ENCODE data around the gene NDUFA13. TPM values are rescaled to one million over a fixed set of nuclear protein-coding genes. Genes with fewer than 3 reads are reported as not detected.

Gene NDUFA13
- polyA plus RNA-seq, 1 experiment = 388 TPM

DNA sequence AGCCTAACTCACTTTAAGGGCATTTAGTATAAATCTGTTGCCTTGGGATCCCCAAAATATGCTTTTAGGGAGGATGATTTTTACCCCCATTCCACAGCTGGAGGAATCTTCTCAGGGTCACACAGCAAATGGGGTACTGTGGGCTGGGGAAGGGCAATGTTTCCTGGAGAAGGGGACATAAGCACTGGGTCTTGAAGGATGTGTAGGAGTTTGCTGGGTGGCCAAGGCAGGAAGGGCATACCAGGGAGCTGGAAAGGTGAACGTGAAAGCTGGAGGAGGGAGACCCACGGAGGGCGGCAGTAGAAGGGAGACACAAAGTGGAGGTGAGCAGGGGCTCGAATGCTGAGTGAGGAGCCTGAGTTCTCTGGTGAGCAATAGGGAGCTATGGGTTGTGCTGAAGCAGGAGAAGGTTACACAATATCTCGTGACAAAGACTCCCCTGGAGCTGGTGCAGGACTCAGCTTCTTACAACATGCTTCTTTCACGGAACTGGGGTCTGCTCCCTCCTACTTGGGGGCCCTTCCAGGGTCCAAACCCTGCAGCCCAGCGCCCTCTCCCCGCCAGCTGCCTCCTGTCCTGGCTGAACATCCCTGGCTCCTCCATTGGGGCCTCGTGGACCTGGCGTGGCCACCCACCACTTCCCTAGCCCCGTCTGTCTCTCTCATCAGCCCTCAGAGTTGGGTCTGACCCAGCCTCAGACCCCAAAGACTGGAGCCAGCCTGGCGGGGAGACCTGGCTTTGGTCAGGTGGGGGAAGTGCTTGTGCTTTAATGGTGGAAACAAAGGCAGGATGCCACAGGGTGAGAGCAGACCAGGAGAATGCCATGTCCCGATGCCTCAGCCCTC, 33.1 kb downstream of the NDUFA13 start:
- POLR2A ChIA-PET = interaction anchor here (1.2 kb wide), 1 partner anchor 17 kb away, joined by 3 read pairs; no protein-coding TSS in a partner anchor
- no peak overlapping the region for H3K27ac ChIP-seq (ENCODE audit: low read depth, low read length)
- no peak for TF ChIP-seq CTCF (IDR thresholded peaks at IDR 0.05; ENCODE audit: low read depth, low read length)
- no peak overlapping the region for H3K4me3 ChIP-seq (ENCODE audit: low read depth, low read length)
- H3K27me3 ChIP-seq (ENCODE audit: control insufficient read depth, insufficient read depth, low read length) = peaks cover 11% of the 10 kb centered on the region
- CTCF ChIA-PET = interaction anchor here (7.7 kb wide), 1 partner anchor 17 kb away, joined by 58 read pairs; no protein-coding TSS in a partner anchor
- H3K9me3 ChIP-seq (ENCODE audit: control insufficient read depth, insufficient read depth, low read length) = peaks cover 27% of the 10 kb centered on the region; the same call in 1 of the 2 replicates
- no peak for DNase-seq (ENCODE audit: low read depth, low spot score)

- no peak for TF ChIP-seq CTCF (IDR thresholded peaks at IDR 0.05; ENCODE audit: low read depth, low read length)
- ChIA-PET CTCF (interaction anchor here (7.7 kb wide), 1 partner anchor 18 kb away, joined by 58 read pairs; no protein-coding TSS in a partner anchor), POLR2A (interaction anchor here (0.6 kb wide), 1 partner anchor 16 kb away, joined by 8 read pairs; no protein-coding TSS in a partner anchor)
- Histone ChIP-seq H3K27ac (ENCODE audit: low read depth, low read length) (no peak overlapping the region), H3K27me3 (ENCODE audit: control insufficient read depth, insufficient read depth, low read length) (peaks cover 11% of the 10 kb centered on the region), H3K9me3 (ENCODE audit: control insufficient read depth, insufficient read depth, low read length) (peaks cover 19% of the 10 kb centered on the region; the same call in 1 of the 2 replicates), H3K4me3 (ENCODE audit: low read depth, low read length) (no peak overlapping the region)
- DNase-seq (ENCODE audit: low read depth, low spot score) = no peak
These were observed 33.9 kb downstream of the NDUFA13 start for GRCh38 chr19:19549804-19550464.

DNA sequence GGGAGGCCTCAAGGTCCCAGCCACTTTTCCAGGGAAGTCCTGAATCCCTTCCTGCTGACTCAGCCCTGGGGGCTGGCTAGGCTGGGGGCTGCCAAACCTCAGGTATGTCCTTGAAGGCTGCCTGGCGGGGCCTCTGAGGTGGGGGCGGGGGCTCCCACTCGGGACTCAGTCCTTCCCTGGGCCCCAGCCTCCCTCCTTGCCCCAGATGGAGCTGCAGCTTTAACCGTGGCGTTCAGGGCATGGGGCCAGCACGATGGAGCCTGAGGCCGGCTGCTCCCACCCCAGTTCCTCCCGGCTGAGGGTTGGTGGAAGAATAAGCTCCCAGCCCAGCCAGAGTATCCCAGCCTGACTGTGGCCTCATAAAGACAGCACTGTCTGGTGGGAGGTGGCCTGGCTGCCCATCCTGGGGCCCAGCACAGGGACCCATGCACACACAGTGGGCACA, 34.5 kb downstream of the NDUFA13 start:
- Histone ChIP-seq H3K27ac (ENCODE audit: low read depth, low read length) (no peak overlapping the region), H3K9me3 (ENCODE audit: control insufficient read depth, insufficient read depth, low read length) (peaks cover 13% of the 10 kb centered on the region; the same call in 1 of the 2 replicates), H3K4me3 (ENCODE audit: low read depth, low read length) (no peak overlapping the region), H3K27me3 (ENCODE audit: control insufficient read depth, insufficient read depth, low read length) (peaks cover 11% of the 10 kb centered on the region)
- POLR2A ChIA-PET = interaction anchor here (0.6 kb wide), 1 partner anchor 16 kb away, joined by 8 read pairs; no protein-coding TSS in a partner anchor
- no peak for TF ChIP-seq CTCF (IDR thresholded peaks at IDR 0.05; ENCODE audit: low read depth, low read length)
- no peak for DNase-seq (ENCODE audit: low read depth, low spot score)
- CTCF ChIA-PET = interaction anchor here (1.0 to 7.7 kb wide), 2 partner anchors 19 to 65 kb away, joined by 9 to 58 read pairs; no protein-coding TSS in a partner anchor

DNA sequence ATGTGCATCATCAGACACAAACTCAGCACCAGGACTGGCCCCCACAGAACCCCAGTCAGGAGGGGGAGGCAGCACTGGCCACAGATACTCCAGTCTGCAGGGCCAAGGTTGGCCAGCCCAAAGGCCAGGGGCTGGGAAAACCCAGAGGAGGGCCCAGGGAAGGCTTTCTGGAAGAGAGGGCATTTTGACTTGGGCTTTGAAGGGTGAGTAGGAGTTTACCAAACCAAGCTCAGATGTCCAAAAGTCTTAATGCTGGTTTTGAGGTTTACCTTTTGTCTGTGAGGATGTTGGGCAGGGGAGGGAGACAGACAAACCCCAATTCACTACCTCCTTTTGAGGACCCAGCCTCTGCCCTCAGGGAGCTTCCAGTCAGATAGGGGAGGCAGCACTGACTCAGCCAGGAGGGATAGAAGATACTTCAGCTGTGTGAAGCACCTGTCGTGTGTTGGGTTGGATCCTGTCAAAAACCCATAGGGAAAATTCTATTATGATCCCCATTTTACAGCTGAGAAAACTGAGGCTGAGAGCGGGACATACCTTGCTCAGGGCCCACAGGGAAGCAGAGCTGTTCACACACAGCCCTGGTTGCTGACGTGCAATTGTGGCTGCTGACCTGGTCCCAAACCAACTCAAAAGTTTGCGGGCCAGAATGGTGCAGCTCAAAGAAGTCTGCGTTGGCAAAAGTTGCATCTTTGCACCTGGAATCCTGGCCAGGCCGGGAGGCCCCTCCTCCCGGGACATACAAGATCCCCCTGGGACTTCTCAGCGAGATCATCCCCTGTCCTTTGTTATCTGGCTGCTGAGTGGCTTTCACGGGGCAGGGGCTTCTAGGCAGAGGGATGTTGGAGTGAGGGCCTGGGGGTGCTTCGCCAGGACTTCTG, 35.2 kb downstream of the NDUFA13 start:
- POLR2A ChIA-PET = interaction anchor here (0.6 kb wide), 1 partner anchor 27 kb away, joined by 5 read pairs; no protein-coding TSS in a partner anchor
- Histone ChIP-seq H3K27me3 (ENCODE audit: control insufficient read depth, insufficient read depth, low read length) (peaks cover 11% of the 10 kb centered on the region), H3K9me3 (ENCODE audit: control insufficient read depth, insufficient read depth, low read length) (peaks cover 10% of the 10 kb centered on the region; the same call in 1 of the 2 replicates), H3K4me3 (ENCODE audit: low read depth, low read length) (no peak overlapping the region), H3K27ac (ENCODE audit: low read depth, low read length) (no peak overlapping the region)
- no peak for TF ChIP-seq CTCF (IDR thresholded peaks at IDR 0.05; ENCODE audit: low read depth, low read length)
- CTCF ChIA-PET = interaction anchor here (1.0 to 7.7 kb wide), 5 partner anchors 9 to 64 kb away, joined by 3 to 58 read pairs (median 9); no protein-coding TSS in a partner anchor
- no peak for DNase-seq (ENCODE audit: low read depth, low spot score)
